WTC11 (cell line): ENCODE results near the gene GRM5.

Experiments
- ESRRA ChIP-seq: sonication (generic); formaldehyde crosslinking; IDR thresholded peaks from 2 replicates; pipeline ENCODE4 v1.8.1; 2022; ENCODE audit warnings: mild to moderate bottlenecking, missing genetic modification reagents, borderline replicate concordance
- FOXK1 ChIP-seq: sonication (generic); formaldehyde crosslinking; IDR thresholded peaks from 2 replicates; pipeline ENCODE4 v1.8.0; 2022; ENCODE audit warnings: mild to moderate bottlenecking, moderate library complexity, missing genetic modification reagents
- FOXP1 ChIP-seq: sonication (generic); formaldehyde crosslinking; IDR thresholded peaks from 2 replicates; pipeline ENCODE4 v1.8.0; 2022; ENCODE audit warnings: missing genetic modification reagents, mild to moderate bottlenecking, moderate library complexity, borderline replicate concordance
- TF ChIP-seq, protein P1 (sequence below): sonication (generic); formaldehyde crosslinking; IDR thresholded peaks from 2 replicates; pipeline ENCODE4 v1.8.1; 2023; ENCODE audit warnings: mild to moderate bottlenecking, missing genetic modification reagents

DNA sequence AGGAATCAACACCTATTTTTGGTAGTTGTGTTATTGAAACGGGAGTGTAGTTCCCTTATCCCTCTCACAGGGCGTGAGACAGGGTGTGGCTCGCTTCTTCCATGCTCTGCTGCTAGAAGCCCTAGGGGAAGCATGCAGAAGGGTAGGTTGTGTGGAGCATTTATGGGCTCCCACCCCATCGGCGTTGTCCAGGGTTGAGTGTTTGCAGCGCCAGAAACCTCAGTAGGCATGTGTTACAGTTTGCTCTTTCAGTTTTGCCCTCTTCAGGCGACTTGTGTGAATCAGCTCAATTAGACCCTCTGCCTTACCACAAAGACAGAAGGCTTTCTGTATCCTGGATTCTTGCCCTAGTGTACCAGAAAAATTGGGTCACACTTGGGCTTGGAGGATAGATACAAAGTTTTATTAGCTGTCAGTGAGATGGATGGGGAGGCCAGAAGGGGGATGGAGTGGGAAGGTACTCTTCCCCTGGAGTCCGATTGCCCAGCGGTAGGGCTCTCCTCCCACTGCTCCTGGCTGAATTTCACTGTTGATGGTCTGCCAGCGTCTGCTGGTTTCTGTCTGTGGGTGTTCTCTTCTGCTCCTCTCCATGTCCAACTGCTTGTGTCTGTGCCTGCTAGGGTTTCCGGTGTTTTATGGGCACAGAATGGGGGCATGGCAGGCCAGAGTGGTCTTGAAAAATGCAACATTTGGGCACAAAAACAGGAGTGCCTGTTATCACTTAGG lies 369.9 kb downstream of the GRM5 start:
- TF ChIP-seq FOXP1 (CRISPR knock-in tag) = no peak
- no peak for TF ChIP-seq ESRRA (CRISPR knock-in tag)
- no peak for TF ChIP-seq FOXK1
- TF ChIP-seq, protein P1, sequence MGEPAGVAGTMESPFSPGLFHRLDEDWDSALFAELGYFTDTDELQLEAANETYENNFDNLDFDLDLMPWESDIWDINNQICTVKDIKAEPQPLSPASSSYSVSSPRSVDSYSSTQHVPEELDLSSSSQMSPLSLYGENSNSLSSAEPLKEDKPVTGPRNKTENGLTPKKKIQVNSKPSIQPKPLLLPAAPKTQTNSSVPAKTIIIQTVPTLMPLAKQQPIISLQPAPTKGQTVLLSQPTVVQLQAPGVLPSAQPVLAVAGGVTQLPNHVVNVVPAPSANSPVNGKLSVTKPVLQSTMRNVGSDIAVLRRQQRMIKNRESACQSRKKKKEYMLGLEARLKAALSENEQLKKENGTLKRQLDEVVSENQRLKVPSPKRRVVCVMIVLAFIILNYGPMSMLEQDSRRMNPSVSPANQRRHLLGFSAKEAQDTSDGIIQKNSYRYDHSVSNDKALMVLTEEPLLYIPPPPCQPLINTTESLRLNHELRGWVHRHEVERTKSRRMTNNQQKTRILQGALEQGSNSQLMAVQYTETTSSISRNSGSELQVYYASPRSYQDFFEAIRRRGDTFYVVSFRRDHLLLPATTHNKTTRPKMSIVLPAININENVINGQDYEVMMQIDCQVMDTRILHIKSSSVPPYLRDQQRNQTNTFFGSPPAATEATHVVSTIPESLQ = no peak
